GM21447 (cell line): ENCODE results near the gene FILIP1.

Experiments used
- ATAC-seq: cut with Tn5 transposase; IDR thresholded peaks from one replicate; pipeline ENCODE4 v1.9.1; 2021; ENCODE audit not compliant: unreplicated experiment

The FILIP1 gene

GRCh38 chr6:75382634-75382900 lies 111.0 kb downstream of the FILIP1 start:
- ATAC-seq = no peak

DNA sequence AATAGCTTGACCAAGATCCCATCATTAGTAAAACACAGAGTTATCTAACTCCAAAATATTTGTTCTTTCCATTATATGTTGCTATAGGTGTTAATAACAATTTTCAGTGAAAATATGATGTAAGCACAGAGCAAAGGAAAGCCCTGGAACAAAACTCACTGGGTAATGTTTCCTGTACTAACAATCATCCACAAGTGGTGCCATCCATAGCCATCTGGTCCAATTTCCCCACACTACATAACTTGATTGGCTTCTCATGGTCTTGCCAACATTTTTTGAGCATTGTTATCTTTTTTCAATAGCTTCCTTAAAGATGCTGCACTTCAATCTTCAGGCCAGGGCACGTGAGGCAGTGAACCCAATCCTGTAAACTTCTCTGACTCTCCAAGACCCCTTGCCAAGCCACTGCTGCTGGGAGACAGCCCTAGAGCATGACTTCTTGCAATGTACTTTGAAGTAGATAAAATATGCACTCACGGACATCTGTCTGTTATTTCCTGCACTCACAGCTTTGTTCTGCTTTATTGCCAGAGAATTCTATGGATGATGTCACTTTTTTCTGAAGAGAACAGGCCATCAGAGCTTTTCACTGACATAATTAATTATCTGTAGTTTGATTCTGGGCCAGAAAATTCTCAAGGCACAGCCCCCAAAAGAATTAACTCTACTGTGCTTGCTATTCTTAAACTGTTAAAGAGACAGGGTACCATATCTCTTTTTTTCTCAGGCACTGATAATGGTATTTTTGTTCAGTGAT lies 111.5 kb downstream of the FILIP1 start:
- no peak for ATAC-seq

DNA sequence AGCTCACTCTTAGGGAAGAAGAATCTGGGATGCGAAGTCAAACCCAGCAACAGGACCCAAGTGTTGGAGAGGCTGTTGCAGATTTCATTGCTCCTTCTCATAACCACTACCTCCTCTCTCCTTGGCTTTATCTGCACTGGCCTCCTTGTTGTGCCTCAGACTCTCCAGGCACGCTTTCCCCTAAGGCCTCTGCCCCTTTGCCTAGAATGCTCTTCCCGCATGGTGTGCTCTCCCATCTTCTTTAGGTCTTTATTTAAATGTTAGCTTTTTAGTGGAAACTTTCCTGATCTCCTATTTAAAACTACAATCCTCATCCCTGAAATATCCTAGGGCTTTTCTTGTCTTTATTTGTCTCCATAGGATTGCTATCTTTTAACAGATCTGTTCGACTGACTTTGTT lies 114.1 kb downstream of the FILIP1 start:
- ATAC-seq = no peak

DNA sequence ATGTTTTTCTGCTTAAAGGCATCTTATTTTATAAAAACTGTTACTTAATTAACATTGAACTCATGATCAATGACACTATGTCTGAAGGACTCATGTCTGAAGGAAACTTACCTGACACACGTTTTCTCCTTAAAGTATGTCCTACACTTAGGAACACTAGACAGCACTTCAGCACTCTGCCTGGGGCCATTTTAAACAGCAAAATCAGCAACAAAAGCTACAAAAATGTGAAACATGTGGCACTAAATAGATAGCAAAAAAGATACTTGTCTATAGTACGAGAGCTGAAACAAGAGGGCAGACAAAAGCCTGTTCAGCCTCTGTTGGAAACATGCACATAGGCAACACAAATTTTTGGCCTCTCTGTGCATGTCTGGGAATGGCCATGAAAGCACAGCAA lies 115.5 kb downstream of the FILIP1 start:
- no peak for ATAC-seq

DNA sequence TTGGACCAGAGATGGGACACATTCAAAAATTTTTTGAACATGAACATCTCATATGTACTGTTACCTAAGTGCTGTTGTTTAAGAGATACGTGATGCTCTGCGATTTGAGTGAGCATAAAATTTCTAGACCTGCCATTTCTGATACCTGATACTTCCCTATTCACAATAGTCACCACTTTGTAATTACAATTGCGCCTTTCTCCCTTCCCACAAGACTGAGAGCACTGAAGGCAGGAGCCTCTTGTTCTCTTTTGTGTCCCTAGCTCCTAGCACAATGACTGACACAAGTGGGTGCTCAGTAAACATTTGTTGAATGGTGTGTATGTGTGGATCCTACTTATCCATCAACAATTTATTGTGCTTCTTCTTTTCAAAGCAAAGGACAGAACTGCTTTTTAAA lies 116.2 kb downstream of the FILIP1 start:
- no peak for ATAC-seq

- no peak for ATAC-seq
These were observed 117.1 kb downstream of the FILIP1 start for GRCh38 chr6:75376347-75377024.

- ATAC-seq = no peak
These were observed 118.6 kb downstream of the FILIP1 start for GRCh38 chr6:75374961-75375400.

DNA sequence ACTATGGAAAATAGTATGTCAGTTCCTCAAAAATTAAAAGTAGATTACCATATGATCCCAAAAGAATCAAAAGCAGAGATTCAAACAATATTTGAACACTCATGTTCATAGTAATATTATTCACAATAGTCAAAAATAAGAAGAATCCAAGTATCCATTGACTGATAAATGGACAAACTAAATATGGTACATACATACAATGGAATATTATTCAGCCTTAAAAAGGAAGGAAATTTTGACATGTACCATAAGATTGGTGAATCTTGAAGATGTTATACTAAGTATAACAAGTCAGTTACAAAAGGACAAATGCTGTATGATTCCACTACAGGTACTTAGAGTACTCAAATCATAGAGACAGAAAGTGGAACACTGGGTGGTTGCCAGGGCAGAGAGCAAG lies 120.7 kb downstream of the FILIP1 start:
- ATAC-seq = no peak

GRCh38 chr6:75370011-75370410 lies 123.6 kb downstream of the FILIP1 start:
- no peak for ATAC-seq

GRCh38 chr6:75368864-75369402 lies 124.7 kb downstream of the FILIP1 start:
- ATAC-seq = no peak

DNA sequence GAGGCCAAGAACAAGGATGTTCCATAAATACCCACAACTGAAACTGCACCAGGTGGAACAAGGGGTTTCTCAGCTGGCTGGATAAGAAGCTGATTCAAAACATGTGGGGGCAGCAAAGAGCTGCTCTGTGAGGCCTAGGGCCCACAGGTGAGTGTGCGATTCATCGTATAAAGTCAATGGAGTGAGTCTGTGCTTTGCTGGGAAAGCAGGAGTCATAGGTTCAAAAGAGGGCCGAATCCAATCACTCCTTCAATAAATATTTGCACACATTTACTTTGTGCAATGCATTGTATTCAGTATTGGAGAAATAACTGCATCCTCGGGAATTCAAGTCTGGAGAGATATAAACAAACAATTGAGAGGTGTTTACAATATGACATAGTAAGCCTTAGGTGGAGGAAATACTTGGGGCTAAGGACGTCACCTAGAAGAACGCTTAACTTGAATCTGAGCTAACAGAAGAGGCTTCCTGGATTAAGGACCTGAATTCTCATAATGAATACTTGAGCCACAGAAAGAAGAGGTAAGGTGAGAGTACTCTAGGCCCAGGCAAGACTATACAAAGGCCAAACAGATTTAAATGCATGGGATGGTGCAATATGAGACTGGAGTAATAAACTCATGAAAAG lies 125.3 kb downstream of the FILIP1 start:
- no peak for ATAC-seq

GRCh38 chr6:75363304-75363703 lies 130.3 kb downstream of the FILIP1 start:
- ATAC-seq = no peak

GRCh38 chr6:75353644-75354043 lies 140.0 kb downstream of the FILIP1 start:
- ATAC-seq = no peak

- no peak for ATAC-seq
These were observed 142.0 kb downstream of the FILIP1 start for GRCh38 chr6:75351570-75351969.

DNA sequence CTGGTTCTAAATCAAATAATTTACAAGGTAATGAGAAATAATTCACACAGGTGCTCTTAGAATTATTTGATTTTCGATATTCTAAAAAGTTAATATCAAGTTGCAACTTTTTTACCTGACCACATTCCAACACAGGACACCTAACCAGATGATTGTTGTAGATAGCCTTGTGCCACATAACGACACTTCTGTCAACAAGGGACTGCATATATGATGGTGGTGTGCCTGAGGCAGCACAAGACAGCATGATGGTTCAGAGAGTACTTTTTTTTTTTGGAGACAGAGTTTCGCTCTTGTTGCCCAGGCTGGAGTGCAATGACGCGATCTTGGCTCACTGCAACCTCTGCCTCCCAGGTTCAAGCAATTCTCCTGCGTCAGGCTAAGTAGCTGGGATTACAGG lies 142.8 kb downstream of the FILIP1 start:
- no peak for ATAC-seq

GRCh38 chr6:75350156-75350555 lies 143.4 kb downstream of the FILIP1 start:
- ATAC-seq = no peak

GRCh38 chr6:75349262-75349984 lies 144.2 kb downstream of the FILIP1 start:
- ATAC-seq = no peak

DNA sequence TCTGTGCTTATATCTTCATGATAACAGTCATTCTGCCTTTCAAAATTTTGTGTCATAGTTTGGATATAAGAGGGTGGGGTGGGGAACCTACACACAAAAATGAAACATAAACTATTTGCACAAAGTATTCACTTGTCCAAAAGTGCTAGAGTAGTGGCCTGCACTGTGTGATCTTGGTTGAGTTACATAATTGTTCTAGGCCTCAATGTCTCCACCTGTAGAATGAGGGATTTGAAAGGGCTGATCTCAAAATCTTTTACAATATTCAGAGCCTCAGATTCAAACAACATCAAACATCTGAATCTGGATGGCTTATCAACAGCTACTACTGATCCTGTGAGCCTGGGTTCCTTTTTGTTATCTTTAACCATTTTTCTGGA lies 144.7 kb downstream of the FILIP1 start:
- no peak for ATAC-seq

DNA sequence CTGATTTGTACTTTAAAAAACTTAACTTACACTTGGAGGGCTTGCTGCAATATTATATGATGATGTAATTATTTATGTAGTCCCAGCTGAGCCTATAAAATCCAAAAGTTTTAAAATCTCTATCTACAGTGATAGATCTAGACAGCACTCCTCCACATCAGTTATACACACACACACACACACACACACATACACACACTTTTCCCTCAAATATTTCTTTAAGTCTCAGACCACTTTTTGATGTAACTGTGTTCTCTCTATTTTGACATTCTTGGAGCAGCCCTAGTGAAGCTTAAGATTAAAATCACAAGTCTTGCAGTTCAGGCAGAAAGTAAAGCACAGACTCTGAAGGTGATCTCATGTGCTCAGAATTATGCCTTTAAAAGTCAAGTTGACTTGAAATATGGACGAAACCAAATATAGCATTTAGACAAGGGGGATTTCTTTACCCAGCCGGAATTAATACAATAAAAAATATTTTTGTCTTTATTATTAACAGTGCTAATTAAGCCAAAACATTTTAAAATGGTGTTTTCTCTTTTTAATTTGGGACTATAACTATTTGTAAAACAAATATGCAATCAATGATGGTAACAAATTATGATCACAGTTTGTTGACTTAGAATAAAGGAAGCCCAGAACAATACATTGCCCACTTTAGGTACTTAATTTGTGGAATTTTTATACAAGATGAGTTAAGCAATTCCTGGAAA lies 145.5 kb downstream of the FILIP1 start:
- ATAC-seq = no peak

GRCh38 chr6:75345413-75345812 lies 148.2 kb downstream of the FILIP1 start:
- no peak for ATAC-seq

- no peak for ATAC-seq
These were observed 149.1 kb downstream of the FILIP1 start for GRCh38 chr6:75344455-75344854.
